Stimulated activated CD8-positive, alpha-beta memory T cell treated with anti-CD3 and anti-CD28 coated beads, Interleukin-7, amount 100 ng/mL, for 48 hours (primary cell): ENCODE measurements around the gene SLC34A3.

Source experiments
- DNase-seq, 2 donors: peaks; one replicate each; pipeline ENCODE4 v3.0.0-alpha.2; 2020; ENCODE audit warnings: low read depth in 1 of 2; ENCODE audit errors: extremely low read depth in 1 of 2

The SLC34A3 gene

DNA sequence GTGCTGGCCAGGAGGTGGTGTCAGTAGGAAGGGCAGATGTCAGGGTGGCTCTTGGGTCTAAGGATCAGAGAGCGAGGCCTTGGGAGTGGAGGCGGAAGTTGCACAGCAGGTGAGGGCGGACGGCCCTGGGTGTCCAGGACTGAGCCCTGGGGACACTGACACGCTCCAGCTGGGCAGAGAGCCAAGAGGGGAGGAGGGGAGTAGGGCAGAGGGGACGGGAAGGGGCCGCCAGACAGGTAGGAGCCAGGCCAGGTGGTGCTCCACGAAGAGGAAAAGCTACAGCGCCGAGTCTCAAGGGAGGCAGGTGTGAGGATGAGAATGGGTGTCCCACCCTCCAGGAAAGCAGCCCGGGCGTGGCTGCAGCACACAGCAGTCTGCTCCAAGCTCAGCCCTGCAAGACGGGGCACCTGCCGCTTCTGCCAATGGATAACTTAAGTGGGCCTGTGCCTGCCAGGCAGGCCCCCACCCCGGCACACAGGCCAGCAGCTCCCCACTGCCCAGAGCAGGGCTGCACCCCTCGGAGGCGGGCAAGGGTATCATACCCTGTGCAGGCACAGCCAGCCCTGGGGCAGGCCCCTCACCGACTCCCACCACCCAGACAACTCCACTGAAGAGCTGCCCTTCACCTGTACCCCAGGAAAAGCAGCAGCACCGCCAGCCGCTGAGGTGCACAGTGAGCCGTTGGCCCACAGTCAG lies 35.0 kb upstream of the SLC34A3 start:
- no peak for DNase-seq

DNA sequence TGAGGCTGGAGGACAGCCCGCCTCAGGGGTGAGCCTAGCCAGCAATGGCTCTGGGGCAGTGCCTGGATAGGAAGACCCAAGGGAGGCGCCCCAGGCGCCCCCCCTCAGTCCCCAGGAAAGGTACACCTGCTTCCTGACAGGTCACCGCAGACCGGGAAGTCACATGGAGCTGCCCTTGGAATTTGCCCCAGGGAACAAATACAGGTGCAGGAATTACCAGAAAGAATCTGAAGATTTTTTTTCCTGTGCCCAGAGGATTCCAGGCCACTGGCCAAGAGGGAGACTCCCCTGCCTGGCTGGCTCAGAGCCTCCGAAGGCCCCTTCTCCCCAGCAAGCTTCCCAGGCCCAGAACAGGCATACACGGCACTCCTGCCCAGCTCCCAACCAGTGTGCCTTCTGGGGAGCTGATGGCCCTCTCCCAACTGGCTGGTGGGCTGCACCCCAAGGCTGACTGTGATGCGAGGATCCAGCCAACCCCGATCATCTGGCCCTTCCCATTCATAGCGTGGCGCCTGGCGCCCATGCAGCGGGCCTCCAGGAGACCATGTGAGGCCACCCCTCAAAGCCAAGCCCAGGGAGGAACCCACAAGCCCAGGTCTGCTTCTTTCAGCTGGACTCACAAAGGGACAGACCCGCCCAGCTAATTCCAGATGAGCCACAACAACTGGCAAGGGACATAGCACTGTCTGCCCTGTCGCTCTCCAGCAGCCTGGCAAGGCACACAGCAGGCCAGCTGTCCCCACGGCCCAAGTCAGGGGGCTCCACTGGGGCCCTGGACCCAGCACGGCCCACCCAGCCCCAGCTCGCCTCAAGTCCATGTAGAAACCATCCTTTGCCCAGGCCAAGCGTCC lies 32.4 kb upstream of the SLC34A3 start:
- DNase-seq: no peak

DNA sequence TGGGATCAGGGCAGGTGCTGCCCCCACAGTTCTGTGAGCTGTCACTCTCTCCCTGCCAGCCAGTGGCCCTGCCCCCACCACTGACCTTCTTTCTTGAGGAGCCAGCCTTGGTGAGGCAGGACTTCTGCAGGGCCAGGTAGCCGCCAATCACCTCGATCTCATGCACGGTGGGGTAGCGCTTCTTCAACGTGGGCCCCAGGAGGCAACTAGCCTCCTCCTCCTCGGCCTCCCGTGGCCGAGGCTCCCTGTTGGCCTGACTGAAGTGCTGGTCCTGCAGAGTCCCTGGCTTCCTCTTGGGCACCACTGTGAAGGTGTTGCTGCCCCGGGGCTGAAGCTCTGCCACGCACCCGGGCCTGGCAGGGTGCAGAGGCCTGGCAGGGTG lies 31.8 kb upstream of the SLC34A3 start:
- no peak for DNase-seq

DNA sequence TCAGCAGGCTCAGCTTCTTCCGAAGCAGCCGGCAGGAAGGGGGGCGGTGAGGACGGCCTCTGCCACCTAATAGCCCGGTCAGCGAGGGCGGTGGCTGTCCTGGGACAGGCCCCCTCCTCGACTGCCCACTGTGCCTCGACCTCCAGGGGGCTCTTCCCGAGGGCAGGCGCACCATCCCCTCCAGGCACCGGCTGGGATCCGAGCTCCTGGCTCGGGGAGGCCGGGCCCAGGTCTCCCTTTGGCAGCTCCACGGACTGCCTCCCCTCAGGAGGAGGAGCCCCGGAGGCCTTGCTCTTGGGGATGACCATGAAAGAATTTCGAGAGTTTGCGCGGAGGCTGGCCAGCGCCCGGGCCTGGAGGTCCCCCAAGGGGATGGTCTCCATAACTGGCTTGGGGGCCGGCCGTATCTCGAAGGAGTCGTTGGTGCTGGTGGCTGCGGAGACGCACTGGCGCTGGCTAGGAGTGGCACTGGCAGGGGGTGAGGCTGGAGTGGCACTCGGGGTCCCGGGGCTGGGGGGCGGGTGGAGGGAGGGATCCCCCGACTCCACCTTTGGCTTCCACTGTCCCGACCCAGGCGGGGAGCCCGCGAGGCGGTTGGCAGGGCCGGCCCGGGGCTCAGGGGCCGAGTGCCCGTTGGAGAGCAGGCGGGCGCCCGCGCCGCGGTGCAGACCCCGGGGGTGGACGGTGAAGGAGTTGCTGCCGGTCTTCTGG lies 31.1 kb upstream of the SLC34A3 start:
- no peak for DNase-seq

DNA sequence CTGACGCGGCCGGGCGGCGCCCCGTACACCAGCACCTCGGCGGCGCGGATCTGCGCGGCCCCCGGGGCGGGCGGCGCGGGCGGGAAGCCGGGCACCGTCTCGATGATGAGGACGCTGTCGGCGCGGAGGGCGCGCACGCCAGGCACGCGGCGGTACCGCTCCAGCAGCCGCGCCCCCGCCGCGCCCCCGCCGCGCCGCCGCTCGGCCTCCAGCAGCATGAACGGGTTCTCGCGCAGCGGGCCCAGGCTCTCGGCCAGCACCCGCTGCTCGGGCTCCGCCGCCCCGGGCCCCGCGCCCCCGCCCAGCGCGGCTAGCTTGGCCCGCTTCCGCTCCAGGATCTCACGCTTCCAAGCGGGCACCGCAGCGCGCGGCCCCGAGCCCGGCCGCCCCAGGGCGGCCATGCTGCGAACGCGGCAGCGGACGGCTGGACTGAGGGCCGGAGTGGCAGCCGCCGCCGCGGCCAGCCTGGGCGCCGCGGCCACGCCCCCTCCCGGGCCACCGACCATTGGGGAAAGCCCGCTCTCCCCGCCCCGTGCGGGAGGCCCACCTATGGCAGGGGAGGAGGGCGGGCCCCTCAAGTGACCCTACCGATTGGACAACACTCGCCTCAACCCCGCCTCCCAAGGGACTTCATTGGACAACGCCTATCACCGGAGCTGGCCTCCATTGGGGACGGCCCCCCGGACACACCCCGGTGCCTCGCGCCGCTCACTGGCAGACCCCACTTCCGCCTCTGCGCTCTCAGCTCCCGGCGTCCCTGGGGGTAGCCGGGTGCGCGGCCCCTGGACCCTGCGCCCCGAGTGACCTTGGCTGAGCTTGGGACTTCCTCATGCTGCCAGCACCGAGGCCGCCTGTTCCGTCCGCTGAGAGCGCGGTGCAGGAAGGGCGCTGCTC lies 30.1 kb upstream of the SLC34A3 start, which contains the start of gene TPRN:
TSS of gene TPRN (minus strand) at position 431 of the 894 bp plus-strand sequence. CDS start at position 401, 30 bp downstream.
- DNase-seq: peak; percentile 96 to 100

DNA sequence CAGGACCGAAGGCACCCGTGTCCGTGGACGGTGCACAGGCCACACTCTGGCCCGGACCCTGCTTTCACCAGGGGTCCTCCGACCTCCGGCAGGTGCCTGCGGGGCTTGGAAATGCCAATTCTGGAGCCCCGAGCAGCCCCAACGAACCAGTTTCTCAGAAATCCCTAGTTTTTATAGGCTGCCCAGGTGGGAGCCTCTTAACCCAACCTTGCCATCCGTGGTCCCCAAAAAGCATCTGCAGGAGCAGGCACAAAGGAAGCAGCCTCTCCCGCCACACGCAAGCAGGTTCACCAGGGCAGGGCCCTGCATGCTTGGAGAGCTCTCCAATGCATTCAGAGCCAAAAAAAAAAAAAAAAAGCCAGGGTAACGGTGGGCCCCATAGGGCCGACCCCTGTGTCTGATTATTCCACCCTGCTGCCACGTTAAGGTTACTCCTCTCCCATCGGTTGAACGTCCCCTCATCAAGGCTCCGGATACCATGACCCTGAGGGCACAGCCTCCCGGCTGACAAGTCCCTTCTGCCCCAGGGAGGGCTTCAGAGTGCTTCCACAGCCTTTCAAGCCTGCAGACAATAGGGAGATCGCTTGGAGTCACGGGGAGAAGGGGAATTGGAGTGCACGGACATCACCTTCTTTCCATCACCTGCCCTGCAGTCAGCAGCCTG lies 29.4 kb upstream of the SLC34A3 start:
- no peak for DNase-seq

DNA sequence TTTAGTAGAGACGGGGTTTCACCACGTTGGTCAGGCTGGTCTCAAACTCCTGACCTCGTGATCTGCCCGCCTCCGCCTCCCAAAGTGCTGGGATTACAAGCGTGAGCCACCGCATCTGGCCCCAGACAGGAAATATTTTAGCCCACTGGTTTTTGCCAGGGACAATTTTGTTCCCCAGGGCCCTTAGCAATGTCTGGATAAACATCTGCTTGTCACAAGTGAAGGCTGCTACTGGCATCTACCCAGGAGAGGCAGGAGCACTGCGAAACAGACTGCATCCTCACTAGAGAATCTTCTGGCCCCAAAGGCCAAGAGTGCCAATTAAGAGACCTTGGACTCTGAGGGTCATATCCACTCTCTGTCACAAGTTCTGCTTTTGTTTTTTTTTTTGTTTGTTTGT lies 27.7 kb upstream of the SLC34A3 start:
- no peak for DNase-seq

DNA sequence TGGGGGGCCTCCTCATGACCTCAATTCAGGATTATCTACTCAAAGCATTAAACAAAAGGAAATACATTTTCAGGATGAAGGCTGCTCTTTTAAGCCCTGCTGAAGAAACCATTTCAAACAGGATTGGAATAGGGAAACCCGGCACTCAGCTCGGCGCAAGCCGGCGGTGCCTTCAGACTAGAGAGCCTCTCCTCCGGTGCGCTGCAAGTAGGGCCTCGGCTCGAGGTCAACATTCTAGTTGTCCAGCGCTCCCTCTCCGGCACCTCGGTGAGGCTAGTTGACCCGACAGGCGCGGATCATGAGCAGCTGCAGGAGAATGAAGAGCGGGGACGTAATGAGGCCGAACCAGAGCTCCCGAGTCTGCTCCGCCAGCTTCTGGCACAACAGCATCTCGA lies 26.0 kb upstream of the SLC34A3 start:
- DNase-seq: no peak

DNA sequence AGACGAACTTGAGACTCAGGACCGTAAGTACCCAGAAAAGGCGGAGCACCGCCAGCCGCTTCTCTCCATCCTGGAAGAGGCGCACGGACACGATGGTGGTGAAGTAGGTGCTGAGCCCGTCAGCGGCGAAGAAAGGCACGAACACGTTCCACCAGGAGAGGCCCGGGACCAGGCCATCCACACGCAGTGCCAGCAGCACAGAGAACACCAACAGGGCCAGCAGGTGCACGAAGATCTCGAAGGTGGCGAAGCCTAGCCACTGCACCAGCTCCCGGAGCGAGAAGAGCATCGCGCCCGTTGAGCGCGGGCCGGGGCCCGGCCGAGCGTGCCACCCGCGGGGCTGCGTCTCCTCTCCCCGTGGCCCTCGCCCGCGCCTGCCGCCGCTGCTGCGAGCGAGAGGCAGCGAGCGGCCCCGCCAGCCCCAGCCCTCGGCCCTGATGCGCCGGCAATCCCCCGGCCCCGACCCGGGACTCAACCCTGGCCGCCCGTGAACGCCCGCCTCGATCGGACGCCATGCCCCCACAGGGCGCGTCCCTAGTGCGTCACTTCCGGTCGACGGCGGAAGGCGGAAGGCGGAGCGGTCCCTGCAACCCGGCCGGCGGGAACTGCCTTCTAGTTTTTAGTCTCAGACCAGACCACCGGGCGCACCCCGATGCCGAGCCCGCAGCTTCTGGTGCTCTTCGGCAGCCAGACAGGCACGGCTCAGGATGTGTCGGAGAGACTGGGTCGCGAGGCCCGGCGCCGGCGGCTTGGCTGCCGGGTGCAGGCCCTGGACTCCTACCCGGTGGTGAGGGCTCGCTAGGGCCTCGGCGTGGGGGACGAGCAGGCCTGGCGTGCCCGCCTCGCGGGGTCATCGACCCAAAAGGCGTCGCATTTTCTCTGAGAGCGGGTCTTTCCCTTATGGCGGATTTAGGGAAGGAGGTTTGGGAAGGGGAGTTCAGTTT lies 25.3 kb upstream of the SLC34A3 start, which contains the start of the genes NDOR1 and TMEM203:
TSS of gene NDOR1 (plus strand) at position 575 of the 944 bp plus-strand sequence. CDS start at position 653, 78 bp downstream.
TSS of gene TMEM203 (minus strand) at position 523 of the 944 bp plus-strand sequence. CDS start at position 289, 234 bp downstream.
- DNase-seq: peak; percentile 88 to 89

DNA sequence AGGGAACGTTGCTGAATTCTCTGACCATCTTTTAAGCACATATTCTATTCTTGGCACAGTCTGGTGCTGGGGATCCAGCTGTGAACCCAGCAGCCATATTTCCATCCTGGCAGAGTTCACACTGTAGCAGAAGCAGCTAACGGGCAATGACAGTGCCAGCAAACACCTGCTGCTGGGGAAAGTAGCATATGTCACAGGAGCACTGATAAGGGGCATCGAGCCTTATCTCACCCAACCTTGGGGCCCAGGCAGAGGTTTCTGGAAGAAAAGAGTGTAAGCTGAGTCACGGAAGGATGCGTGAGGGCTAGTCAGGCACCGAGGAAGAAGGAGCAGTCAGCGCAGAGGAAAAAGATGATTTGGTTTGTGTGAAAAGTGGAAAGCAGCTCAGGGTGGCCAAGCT lies 24.1 kb upstream of the SLC34A3 start:
- no peak for DNase-seq

DNA sequence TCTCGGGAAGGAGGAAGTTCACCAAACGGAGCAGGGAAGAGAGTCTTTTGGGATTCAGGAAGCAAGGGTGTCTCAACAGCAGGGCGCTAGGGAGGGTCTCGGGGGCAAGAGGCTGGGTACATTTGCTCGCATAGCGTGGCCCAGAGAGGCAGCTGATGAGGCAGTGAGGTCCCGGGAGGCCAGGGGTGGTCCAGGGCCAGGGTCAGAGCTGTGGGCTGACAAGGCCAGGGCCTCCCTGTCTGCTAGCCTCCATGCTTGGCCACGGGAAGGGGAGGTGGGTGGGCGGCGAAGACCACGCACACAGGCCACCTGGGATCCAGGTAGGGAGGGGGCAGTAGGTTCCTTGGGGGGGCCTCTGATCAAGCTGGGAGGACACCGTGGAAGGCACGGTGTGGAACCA lies 19.2 kb upstream of the SLC34A3 start:
- DNase-seq: no peak

DNA sequence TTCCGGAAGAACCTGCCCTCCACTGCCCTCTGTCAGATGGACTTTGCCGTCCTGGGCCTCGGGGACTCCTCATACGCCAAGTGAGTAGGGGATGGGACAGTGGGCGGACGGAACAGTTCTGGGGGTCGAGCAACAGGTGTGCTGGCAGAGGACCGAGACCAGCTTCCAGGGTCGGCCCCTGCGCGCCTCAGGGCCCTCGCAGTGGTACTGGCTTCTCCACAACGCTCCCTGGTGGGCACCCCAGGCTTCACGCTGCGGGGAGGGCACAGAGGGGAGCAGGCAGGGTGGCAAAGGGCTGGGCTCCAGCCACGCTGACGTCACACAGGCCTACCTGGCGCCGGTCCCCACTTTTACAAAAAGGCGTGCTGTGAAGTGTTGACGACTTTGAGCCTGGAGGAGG lies 18.2 kb upstream of the SLC34A3 start:
- DNase-seq: no peak

DNA sequence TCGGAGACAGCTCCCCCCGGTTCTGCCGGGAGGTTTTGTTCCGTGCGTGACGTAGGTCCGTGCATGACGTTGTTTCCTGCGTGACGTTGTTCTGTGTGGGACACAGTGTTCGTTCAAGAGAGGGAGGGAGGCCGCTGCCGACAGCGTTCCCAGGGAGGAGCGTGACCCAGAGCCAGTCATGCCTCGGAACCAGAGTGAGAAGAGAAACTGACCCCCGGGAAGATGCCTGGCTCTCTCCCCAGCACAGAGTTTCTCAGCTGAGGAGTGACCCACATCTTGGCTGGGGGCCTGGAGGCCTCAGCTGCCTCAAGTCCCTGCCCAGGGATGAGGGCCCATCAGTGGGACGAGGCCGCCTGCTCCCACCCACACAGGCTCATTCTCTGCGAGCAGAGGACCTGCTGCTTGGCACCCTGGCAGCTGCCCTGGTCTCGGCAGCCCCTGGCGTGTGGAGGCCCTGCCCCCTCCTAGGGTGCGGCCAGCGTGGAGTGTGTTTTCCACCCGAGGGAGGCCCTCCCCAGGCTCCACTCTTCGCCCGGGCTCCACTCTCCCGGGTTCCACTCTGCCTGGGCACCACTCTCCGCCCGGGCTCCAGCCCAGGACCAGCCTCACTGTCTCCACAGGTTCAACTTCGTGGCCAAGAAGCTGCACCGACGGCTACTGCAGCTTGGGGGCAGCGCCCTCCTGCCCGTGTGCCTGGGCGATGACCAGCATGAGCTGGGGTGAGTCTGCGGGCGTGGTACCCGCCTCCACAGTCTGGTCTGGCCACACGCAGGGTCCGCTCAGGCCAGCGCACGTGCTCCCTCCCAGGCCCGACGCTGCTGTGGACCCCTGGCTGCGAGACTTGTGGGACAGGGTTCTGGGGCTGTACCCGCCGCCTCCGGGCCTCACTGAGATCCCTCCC lies 17.3 kb upstream of the SLC34A3 start:
- DNase-seq: no peak

DNA sequence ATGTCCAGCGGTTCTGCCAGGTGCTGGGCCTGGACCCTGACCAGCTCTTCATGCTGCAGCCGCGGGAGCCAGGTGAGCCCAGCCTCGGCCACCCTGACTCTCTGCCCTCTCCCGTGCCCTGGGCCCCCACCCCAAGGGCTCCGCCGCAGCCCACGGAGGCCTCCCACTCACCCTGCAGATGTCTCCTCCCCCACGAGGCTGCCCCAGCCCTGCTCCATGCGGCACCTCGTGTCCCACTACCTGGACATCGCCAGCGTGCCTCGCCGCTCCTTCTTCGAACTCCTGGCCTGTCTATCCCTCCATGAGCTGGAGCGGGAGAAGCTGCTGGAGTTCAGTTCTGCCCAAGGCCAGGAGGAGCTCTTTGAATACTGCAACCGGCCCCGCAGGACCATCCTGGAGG lies 16.1 kb upstream of the SLC34A3 start:
- DNase-seq: no peak

DNA sequence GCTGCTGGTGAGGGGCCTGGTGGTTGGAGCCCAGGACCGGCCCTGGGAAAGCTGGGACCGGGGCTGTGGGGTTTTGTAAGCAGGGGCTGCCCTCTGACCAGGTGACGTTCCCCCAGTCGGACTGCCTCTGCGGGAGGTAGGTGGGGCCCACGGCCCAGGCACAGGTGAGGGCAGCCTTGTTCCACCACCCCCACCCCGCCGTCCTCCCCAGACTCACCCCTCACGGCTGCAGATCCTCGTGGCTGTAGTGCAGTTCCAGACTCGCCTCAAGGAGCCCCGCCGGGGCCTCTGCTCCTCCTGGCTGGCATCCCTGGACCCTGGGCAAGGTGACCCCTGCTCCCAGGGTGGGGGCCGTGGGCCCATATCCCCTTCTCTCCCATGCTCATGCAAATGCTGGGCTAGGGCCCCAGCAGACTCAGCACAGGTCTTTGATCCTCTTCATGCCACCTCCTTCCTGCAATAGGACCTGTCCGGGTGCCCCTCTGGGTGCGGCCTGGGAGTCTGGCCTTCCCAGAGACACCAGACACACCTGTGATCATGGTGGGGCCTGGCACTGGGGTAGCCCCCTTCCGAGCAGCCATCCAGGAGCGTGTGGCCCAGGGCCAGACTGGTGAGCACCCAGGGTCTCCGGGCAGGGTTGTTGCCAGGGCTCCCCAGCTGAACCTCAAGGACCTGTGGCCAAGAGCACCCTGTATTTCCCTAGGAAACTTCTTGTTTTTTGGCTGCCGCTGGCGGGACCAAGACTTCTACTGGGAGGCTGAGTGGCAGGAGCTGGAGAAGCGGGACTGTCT lies 15.3 kb upstream of the SLC34A3 start:
- DNase-seq: no peak

DNA sequence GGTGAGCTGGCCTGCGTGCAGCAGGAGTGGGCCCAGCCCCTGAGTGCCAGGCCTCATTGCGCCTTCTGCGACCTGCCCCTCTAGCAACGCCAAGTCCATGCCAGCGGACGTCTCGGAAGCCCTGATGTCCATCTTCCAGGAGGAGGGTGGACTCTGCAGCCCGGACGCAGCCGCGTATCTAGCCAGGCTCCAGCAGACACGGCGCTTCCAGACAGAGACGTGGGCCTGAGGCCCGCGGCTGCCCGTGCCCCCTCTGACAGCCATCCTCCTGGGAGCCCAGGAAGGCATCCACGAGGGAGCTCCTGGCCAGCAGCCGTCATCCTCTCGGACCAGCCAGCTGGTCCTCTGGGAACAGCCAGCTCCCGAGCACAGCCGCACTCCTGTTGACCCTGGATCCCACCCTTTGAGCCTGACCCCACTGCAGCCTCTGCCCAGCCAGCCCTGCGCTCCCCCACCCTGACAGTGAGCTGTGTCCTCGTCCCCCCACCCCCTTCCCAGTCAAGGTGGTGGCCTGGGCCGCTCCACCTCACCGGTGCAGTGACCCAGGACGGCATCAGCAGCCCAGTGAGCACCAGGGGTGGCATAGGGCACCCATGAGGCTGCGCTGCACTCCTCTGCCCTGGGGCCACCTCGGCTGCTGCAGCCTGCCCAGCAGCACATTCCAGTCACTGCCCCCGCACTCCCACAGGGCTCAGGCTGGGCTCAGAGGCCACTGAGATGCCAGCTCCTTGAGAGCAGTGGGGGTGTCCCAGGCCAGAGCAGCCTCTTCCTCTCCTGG lies 14.3 kb upstream of the SLC34A3 start:
- no peak for DNase-seq
